ENCODE measurements around the gene TUBA3D. TPM values are rescaled to one million over a fixed set of nuclear protein-coding genes. Genes with fewer than 3 reads are reported as not detected.
"Not testable (repeated sequence)": the region's sequence is repeated elsewhere in the genome, so short reads cannot be mapped to it uniquely, and the experiment has no call there.

TUBA3D gene
- total RNA-seq, 2 experiments from 2014 or later: not detected

DNA sequence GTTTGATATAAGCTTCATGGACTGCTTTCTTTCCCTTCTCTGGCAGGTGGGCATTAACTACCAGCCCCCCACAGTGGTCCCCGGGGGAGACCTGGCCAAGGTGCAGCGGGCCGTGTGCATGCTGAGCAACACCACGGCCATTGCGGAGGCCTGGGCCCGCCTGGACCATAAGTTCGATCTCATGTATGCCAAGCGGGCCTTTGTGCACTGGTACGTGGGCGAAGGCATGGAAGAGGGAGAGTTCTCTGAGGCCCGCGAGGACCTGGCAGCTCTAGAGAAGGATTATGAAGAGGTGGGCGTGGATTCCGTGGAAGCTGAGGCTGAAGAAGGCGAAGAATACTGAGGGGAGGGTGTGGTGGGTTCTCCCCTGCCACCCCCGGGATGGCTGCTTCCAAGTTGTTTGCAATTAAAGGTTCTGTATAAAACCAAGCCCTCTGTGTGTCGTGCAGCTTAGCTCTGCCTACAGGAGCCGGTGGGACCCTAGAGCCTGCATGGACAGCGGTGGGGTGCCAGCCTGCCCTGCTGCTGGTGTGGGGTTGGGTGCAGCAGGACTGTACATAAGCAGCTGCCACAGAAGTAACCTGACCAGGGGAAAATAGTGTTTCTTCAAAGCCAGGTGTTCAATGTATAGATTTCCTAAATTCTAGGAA, 6.7 kb downstream of the TUBA3D start:
- intact Hi-C loops (cut with DNase I, micrococcal nuclease); H3K27me3 Mint-ChIP-seq; H3K4me1 ChIP-seq (ENCODE audit: insufficient read depth, low read length); CTCF ChIA-PET; H3K9me3 ChIP-seq (ENCODE audit: control insufficient read depth in 1 of 2, insufficient read depth in 1 of 2, low read length in 2 of 2); H3K4me3 ChIP-seq (ENCODE audit: low read length); H3K36me3 ChIP-seq (ENCODE audit: insufficient read depth, low read length); POLR2A ChIA-PET; H3K27ac Mint-ChIP-seq; H3K9me3 Mint-ChIP-seq; H3K27ac ChIP-seq (ENCODE audit: low read depth in 1 of 2, low read length in 2 of 2); ATAC-seq (ENCODE audit: poor library complexity); H3K4me1 Mint-ChIP-seq (ENCODE audit: low read depth); DNase-seq; H3K4me3 Mint-ChIP-seq; H3K27me3 ChIP-seq (ENCODE audit: control insufficient read depth in 1 of 2, insufficient read depth in 2 of 2, low read length in 2 of 2): not testable (repeated sequence)
- H3K36me3 Mint-ChIP-seq (ENCODE audit: low read depth): peaks cover 10% of the 10 kb centered on the region

DNA sequence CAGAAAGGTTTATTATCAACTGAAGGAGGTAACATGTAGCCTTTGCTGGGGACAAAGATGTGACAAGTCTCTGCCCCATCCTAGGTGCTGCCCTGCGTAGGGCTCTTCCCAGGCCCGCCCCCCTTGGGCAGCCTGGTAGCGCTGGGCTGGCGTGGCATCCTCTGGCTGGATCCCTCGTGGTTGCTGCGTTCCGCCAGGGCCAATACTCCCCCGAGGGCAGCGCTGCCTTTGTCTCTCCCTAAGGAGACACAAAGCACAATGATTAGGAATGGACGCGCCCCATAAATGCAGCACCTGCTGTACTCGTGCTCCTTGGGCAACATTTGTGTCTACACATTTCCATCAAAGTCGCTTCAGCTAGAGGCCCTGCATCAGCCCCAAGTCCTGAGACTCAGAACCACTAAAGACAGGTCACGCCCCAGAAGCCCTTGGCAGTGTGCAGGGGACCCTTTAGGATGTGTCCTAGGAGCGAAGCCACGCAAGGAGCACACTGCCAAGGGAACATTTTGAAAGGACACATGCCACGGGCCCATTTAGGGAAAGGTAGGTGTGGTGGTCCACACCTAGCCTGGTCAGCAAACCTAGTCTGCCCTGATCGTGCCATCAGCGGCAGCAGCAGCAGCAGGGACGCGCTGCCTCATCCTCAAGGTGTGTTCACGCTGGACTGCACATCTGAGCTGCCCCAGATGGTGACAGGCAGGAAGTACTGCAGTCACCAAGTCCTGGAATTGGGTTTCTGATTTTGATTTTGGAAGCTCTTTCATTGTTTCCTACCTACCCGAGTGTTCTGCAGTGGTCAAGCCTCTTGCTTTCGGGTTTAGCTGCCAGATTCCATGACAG, 8.3 kb downstream of the TUBA3D start:
- intact Hi-C loops (cut with DNase I, micrococcal nuclease); H3K27me3 ChIP-seq (ENCODE audit: control insufficient read depth in 1 of 2, insufficient read depth in 2 of 2, low read length in 2 of 2); CTCF ChIA-PET; POLR2A ChIA-PET; H3K4me1 ChIP-seq (ENCODE audit: insufficient read depth, low read length); ATAC-seq (ENCODE audit: poor library complexity); H3K4me3 ChIP-seq (ENCODE audit: low read length); H3K4me3 Mint-ChIP-seq; DNase-seq; H3K9me3 ChIP-seq (ENCODE audit: control insufficient read depth in 1 of 2, insufficient read depth in 1 of 2, low read length in 2 of 2); H3K4me1 Mint-ChIP-seq (ENCODE audit: low read depth); H3K27me3 Mint-ChIP-seq; H3K9me3 Mint-ChIP-seq; H3K27ac ChIP-seq (ENCODE audit: low read depth in 1 of 2, low read length in 2 of 2); H3K27ac Mint-ChIP-seq: not testable (repeated sequence)
- H3K36me3 ChIP-seq (ENCODE audit: insufficient read depth, low read length): peaks cover 10% of the 10 kb centered on the region
- H3K36me3 Mint-ChIP-seq (ENCODE audit: low read depth): peaks cover 17% of the 10 kb centered on the region

DNA sequence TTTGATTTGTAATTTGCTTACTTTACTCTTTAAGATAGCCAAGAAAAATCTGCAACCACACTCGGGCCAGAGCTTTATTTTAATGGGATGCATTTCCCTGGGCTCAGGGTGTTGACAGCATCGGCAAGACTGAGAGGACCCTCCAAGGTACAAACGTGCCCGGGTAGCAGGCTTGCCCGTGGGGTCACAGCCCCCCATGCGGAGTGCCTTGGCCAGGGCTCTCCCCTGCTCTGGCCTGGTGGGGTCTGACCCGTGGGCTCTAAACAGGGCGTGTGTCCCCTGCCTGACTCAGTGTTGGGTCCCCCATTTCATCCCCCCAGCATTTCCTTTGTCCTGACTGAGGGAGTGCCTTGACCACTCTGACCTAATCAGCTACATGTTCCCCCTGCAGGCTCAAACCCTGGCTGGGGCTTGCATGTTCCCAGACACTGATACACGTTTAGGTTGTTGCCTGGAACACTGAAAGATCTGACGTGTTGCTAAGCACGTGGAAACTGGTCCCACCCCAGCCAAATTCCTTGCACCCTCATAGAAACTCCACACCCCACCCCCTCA, 9.1 kb downstream of the TUBA3D start:
- intact Hi-C loops (cut with DNase I, micrococcal nuclease); H3K9me3 Mint-ChIP-seq; POLR2A ChIA-PET; H3K4me1 Mint-ChIP-seq (ENCODE audit: low read depth); H3K9me3 ChIP-seq (ENCODE audit: control insufficient read depth in 1 of 2, insufficient read depth in 1 of 2, low read length in 2 of 2); ATAC-seq (ENCODE audit: poor library complexity); H3K27ac Mint-ChIP-seq; H3K4me3 ChIP-seq (ENCODE audit: low read length); H3K27me3 Mint-ChIP-seq; H3K27me3 ChIP-seq (ENCODE audit: control insufficient read depth in 1 of 2, insufficient read depth in 2 of 2, low read length in 2 of 2); H3K4me3 Mint-ChIP-seq; H3K27ac ChIP-seq (ENCODE audit: low read depth in 1 of 2, low read length in 2 of 2); DNase-seq; CTCF ChIA-PET: not testable (repeated sequence)
- H3K4me1 ChIP-seq (ENCODE audit: insufficient read depth, low read length): peaks cover 11% of the 10 kb centered on the region
- peaks cover 10% of the 10 kb centered on the region for H3K36me3 ChIP-seq (ENCODE audit: insufficient read depth, low read length)
- H3K36me3 Mint-ChIP-seq (ENCODE audit: low read depth): peaks cover 17% of the 10 kb centered on the region

DNA sequence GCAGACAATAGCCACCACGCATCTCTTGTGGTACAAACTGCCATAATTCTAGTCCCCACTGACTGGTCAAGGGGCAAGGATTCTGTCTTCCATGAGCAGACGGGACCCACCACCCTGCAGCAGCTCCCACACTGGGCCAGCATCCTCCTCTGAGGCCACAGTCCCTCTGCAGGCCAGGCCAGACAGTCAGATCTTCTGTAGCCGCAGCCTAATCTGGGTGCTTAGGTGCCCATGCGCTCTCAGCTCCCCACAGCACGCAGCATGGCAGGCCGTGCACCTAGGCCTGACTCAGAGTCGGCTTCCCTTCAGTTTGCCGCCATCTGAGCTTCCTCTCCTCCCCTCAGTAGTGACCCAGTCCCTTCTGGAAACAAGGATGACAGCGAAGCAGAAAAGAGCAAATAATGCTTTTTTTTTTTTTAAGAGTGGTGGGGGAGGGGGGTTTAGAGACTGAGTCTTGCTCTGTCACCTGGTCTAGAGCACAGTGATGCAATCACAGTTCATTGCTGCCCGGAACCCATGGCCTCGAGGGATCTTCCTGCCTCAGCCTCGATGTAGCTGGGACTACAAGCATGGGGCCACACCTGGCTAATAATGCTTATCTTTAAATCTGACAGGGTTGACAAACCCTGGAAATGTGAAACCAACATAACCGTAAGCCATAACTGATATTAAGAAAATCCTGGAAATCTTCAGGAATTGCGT, 10.4 kb downstream of the TUBA3D start:
- ATAC-seq (ENCODE audit: poor library complexity); H3K27me3 ChIP-seq (ENCODE audit: control insufficient read depth in 1 of 2, insufficient read depth in 2 of 2, low read length in 2 of 2); H3K4me1 Mint-ChIP-seq (ENCODE audit: low read depth); H3K4me3 ChIP-seq (ENCODE audit: low read length); H3K9me3 Mint-ChIP-seq; H3K27me3 Mint-ChIP-seq; H3K4me3 Mint-ChIP-seq; H3K9me3 ChIP-seq (ENCODE audit: control insufficient read depth in 1 of 2, insufficient read depth in 1 of 2, low read length in 2 of 2); intact Hi-C loops (cut with DNase I, micrococcal nuclease); POLR2A ChIA-PET; H3K27ac ChIP-seq (ENCODE audit: low read depth in 1 of 2, low read length in 2 of 2); DNase-seq; CTCF ChIA-PET; H3K27ac Mint-ChIP-seq: not testable (repeated sequence)
- peaks cover 26% of the 10 kb centered on the region for H3K36me3 Mint-ChIP-seq (ENCODE audit: low read depth)
- Histone ChIP-seq H3K4me1 (ENCODE audit: insufficient read depth, low read length) (peaks cover 25% of the 10 kb centered on the region), H3K36me3 (ENCODE audit: insufficient read depth, low read length) (peaks cover 10% of the 10 kb centered on the region)
